Hepatocyte (in vitro differentiated cells): ENCODE results near the gene NTRK3. TPM values are rescaled to one million over a fixed set of nuclear protein-coding genes. Genes with fewer than 3 reads are reported as not detected.

ENCODE experiments used
- DNase-seq: peaks from one replicate; pipeline ENCODE4 v3.0.0-alpha.2; 2016; ENCODE audit warnings: low spot score
- H2AFZ ChIP-seq: fragments of 200-600 bp; sonication (generic); 2 replicates; pipeline ENCODE4 v1.6.0; 2016; ENCODE audit warnings: antibody characterized with exemption, mild to moderate bottlenecking
- H3K27ac ChIP-seq: fragments of 200-600 bp; sonication (generic); 2 replicates; pipeline ENCODE4 v1.5.1; 2016; ENCODE audit warnings: mild to moderate bottlenecking
- H3K27me3 ChIP-seq: fragments of 200-600 bp; sonication (generic); 2 replicates; pipeline ENCODE4 v1.6.1; 2016
- H3K36me3 ChIP-seq: fragments of 200-600 bp; sonication (generic); replicated peaks from 2 replicates; pipeline ENCODE4 v1.5.1; 2016; ENCODE audit warnings: low read depth; ENCODE audit not compliant: insufficient read depth
- H3K4me1 ChIP-seq: fragments of 200-600 bp; sonication (generic); 2 replicates; pipeline ENCODE4 v1.5.1; 2016; ENCODE audit warnings: mild to moderate bottlenecking, moderate library complexity; ENCODE audit not compliant: insufficient read depth
- H3K4me2 ChIP-seq: fragments of 200-600 bp; sonication (generic); 2 replicates; pipeline ENCODE4 v1.6.0; 2016
- H3K4me3 ChIP-seq: fragments of 200-600 bp; sonication (generic); 2 replicates; pipeline ENCODE4 v1.5.1; 2016; ENCODE audit warnings: mild to moderate bottlenecking
- H3K79me2 ChIP-seq: fragments of 200-600 bp; sonication (generic); 2 replicates; pipeline ENCODE4 v1.6.0; 2017; ENCODE audit warnings: mild to moderate bottlenecking
- H3K9me2 ChIP-seq: fragments of 200-600 bp; sonication (generic); replicated peaks from 2 replicates; pipeline ENCODE4 v1.6.0; 2017; ENCODE audit warnings: mild to moderate bottlenecking; ENCODE audit not compliant: insufficient read depth
- H3K9me3 ChIP-seq: fragments of 200-600 bp; sonication (generic); 2 replicates; pipeline ENCODE4 v1.5.1; 2016; ENCODE audit warnings: low read depth, mild to moderate bottlenecking
- H4K20me1 ChIP-seq: fragments of 200-600 bp; sonication (generic); 2 replicates; pipeline ENCODE4 v1.6.0; 2016; ENCODE audit warnings: mild to moderate bottlenecking; ENCODE audit not compliant: insufficient read depth, poor library complexity, severe bottlenecking
- CTCF ChIP-seq: fragments of 200-600 bp; sonication (generic); IDR thresholded peaks from 2 replicates; pipeline ENCODE4 v1.5.1; 2016; ENCODE audit warnings: antibody characterized with exemption, mild to moderate bottlenecking; ENCODE audit not compliant: poor library complexity
- EZH2 ChIP-seq: fragments of 200-600 bp; sonication (generic); IDR thresholded peaks from 2 replicates; pipeline ENCODE4 v1.6.1; 2016; ENCODE audit warnings: antibody characterized with exemption, mild to moderate bottlenecking, borderline replicate concordance
- EZH2phosphoT487 ChIP-seq: fragments of 200-600 bp; sonication (generic); IDR thresholded peaks from one replicate; pipeline ENCODE4 v1.6.1; 2018; ENCODE audit warnings: antibody characterized with exemption, mild to moderate bottlenecking, low read depth, moderate library complexity; ENCODE audit not compliant: unreplicated experiment, severe bottlenecking
- WGBS: methylation state at CpG from one replicate; pipeline ENCODE4 v1.1.6; 2016; ENCODE audit warnings: low lambda C conversion rate; ENCODE audit errors: missing lambda C conversion rate; 5-methylcytosine and 5-hydroxymethylcytosine counted together
- polyA plus RNA-seq: library from polyadenylated mRNA; unstranded; fragments of >200 nt; fragmentation: Nextera tagmentation; extraction: Ambion mirVana; gene quantifications from 2 replicates; pipeline ENCODE4 v1.2.1, GENCODE V29; 2016
- total RNA-seq: library from RNA; depleted of rRNA; stranded (reverse); fragments of >200 nt; gene quantifications from 2 replicates; pipeline ENCODE4 v1.2.3, GENCODE V29; 2014

The NTRK3 gene
- total and polyA plus RNA-seq, 2 experiments from 2014 or later, result 4.9 to 5.6 TPM

GRCh38 chr15:88187195-88187594 is 69.3 kb downstream of the NTRK3 start:
- Histone ChIP-seq H3K36me3 (no peaks in the 10 kb centered on the region), H3K9me2 (no peaks in the 10 kb centered on the region)

GRCh38 chr15:88185584-88185983 is 71.0 kb downstream of the NTRK3 start:
- H3K4me3 ChIP-seq, result no peak overlapping the region
- H3K9me2 ChIP-seq, result no peaks in the 10 kb centered on the region
- H4K20me1 ChIP-seq, result no peaks in the 10 kb centered on the region
- WGBS, result 84% methylated on average over 3 of the region's 3 CpGs
- H3K36me3 ChIP-seq, result no peaks in the 10 kb centered on the region
- DNase-seq, result no peak
- H3K4me2 ChIP-seq, result no peak overlapping the region
- H2AFZ ChIP-seq, result no peak overlapping the region
- no peak for TF ChIP-seq EZH2phosphoT487
- TF ChIP-seq EZH2, result no peak
- TF ChIP-seq CTCF, result no peak
- H3K27ac ChIP-seq, result no peak overlapping the region
- no peaks in the 10 kb centered on the region for H3K4me1 ChIP-seq
- no peaks in the 10 kb centered on the region for H3K9me3 ChIP-seq
- no peaks in the 10 kb centered on the region for H3K27me3 ChIP-seq
- no peaks in the 10 kb centered on the region for H3K79me2 ChIP-seq

More at GRCh38 chr15:88187195-88187594, 69.3 kb downstream of the NTRK3 start:
- Histone ChIP-seq H3K79me2 (no peaks in the 10 kb centered on the region), H2AFZ (no peak overlapping the region), H3K4me2 (no peak overlapping the region), H3K27ac (no peak overlapping the region), H3K27me3 (no peaks in the 10 kb centered on the region), H4K20me1 (no peaks in the 10 kb centered on the region), H3K9me3 (no peaks in the 10 kb centered on the region), H3K4me1 (no peaks in the 10 kb centered on the region), H3K4me3 (no peak overlapping the region)
- 96% methylated on average over 5 of the region's 5 CpGs for WGBS
- no peak for DNase-seq
- no peak for TF ChIP-seq EZH2
- no peak for TF ChIP-seq EZH2phosphoT487
- no peak for TF ChIP-seq CTCF

GRCh38 chr15:88181613-88182012 is 74.9 kb downstream of the NTRK3 start:
- H3K4me3 ChIP-seq, result no peak overlapping the region
- no peaks in the 10 kb centered on the region for H3K27me3 ChIP-seq
- no peaks in the 10 kb centered on the region for H3K4me1 ChIP-seq
- no peak overlapping the region for H2AFZ ChIP-seq
- 80% methylated on average over 6 of the region's 6 CpGs for WGBS
- H3K36me3 ChIP-seq, result no peaks in the 10 kb centered on the region
- no peak for DNase-seq
- TF ChIP-seq EZH2 (no peak), CTCF (no peak), EZH2phosphoT487 (no peak)
- H3K4me2 ChIP-seq, result no peak overlapping the region
- H3K79me2 ChIP-seq, result no peaks in the 10 kb centered on the region
- no peaks in the 10 kb centered on the region for H3K9me3 ChIP-seq
- no peaks in the 10 kb centered on the region for H4K20me1 ChIP-seq
- H3K27ac ChIP-seq, result no peak overlapping the region
- H3K9me2 ChIP-seq, result no peaks in the 10 kb centered on the region

GRCh38 chr15:88179562-88179961 is 77.0 kb downstream of the NTRK3 start:
- Histone ChIP-seq H3K27me3 (no peaks in the 10 kb centered on the region), H3K4me2 (no peak overlapping the region), H3K27ac (no peak overlapping the region), H3K9me2 (no peaks in the 10 kb centered on the region), H3K9me3 (no peaks in the 10 kb centered on the region), H2AFZ (no peak overlapping the region), H3K36me3 (no peaks in the 10 kb centered on the region), H3K4me1 (no peaks in the 10 kb centered on the region), H4K20me1 (no peaks in the 10 kb centered on the region), H3K79me2 (no peaks in the 10 kb centered on the region), H3K4me3 (no peak overlapping the region)
- no peak for DNase-seq
- TF ChIP-seq EZH2 (no peak), CTCF (no peak), EZH2phosphoT487 (no peak)
- WGBS, result 92% methylated on average over 3 of the region's 3 CpGs
